Effector CD4-positive, alpha-beta T cell (primary cell): ENCODE data around the gene F8A1.
"Not testable (repeated sequence)": the region's sequence is repeated elsewhere in the genome, so short reads cannot be mapped to it uniquely, and the experiment has no call there.

Experiments used
- DNase-seq: peaks from one replicate; pipeline ENCODE4 v3.0.0-alpha.2; 2020

F8A1 gene

GRCh38 chrX:154886069-154886788 lies at the start of gene F8A1:
Gene F8A1 (plus strand): TSS chrX:154886355. CDS start chrX:154886375, 20 bp downstream.
- DNase-seq = not testable (repeated sequence)

- no peak for DNase-seq
Measured at GRCh38 chrX:154840856-154841255, 45.3 kb upstream of the F8A1 start.

GRCh38 chrX:154850957-154851611 lies 35.1 kb upstream of the F8A1 start:
- no peak for DNase-seq

- no peak for DNase-seq
Measured at GRCh38 chrX:154855256-154855655, 30.9 kb upstream of the F8A1 start.

DNA sequence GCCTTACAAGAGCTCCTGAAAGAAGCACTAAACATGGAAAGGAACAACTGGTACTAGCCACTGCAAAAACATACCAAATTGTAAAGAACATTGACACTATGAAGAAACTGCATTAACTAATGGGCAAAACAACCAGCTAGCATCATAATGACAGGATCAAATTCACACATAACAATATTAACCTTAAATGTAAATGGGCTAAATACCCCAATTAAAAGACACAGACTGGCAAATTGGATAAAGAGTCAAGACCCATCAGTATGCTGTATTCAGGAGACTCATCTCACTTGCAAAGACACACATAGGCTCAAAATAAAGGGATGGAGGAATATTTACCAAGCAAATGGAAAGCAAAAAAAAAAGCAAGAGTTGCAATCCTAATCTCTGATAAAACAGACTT lies 17.6 kb upstream of the F8A1 start:
- DNase-seq = not testable (repeated sequence)

DNA sequence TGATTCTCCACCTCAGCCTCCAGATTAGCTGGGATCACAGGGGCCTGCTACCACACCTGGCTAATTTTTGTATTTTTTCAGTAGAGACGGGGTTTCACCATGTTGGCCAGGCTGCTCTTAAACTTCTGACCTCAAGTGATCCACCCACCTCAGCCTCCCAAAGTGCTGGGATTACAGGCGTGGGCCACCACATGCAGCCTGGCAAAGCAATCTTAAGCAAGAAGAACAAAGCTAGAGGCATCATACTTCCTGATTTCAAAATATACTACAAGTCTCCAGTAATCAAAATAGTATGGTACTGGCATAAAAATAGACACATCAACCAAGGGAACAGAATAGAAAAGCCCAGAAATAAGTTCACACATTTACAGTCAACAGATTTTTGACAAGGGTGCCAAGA lies 12.8 kb upstream of the F8A1 start:
- DNase-seq = no peak

DNA sequence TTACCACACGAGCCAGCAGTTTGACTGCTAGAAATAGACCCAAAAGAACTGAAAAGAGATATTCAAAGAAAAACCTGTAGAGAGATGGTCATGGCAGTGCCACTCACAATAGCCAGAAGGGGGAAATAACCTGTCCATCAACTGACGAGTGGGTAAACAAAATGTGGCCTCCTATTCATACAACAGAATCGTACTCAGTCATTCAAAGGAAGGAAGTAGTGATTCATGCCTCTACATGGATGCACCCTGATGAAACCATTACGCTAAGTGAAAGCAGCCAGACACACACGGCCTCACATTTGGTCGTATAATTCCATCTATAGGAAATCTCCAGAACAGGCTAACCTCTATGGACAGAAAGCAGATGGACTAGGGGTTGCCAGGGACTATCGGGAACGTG lies 2.1 kb upstream of the F8A1 start:
- not testable (repeated sequence) for DNase-seq

- not testable (repeated sequence) for DNase-seq
Measured at GRCh38 chrX:154885057-154885456, 1.1 kb upstream of the F8A1 start.

- DNase-seq = not testable (repeated sequence)
Measured at GRCh38 chrX:154885549-154885948, 606 bp upstream of the F8A1 start.

GRCh38 chrX:154886789-154887221 lies 650 bp downstream of the F8A1 start:
- DNase-seq = not testable (repeated sequence)

- DNase-seq = no peak
Measured at GRCh38 chrX:154890990-154891639, 5.0 kb downstream of the F8A1 start.

GRCh38 chrX:154892296-154892695 lies 6.1 kb downstream of the F8A1 start:
- DNase-seq = no peak

GRCh38 chrX:154900323-154900722 lies 14.2 kb downstream of the F8A1 start:
- no peak for DNase-seq

DNA sequence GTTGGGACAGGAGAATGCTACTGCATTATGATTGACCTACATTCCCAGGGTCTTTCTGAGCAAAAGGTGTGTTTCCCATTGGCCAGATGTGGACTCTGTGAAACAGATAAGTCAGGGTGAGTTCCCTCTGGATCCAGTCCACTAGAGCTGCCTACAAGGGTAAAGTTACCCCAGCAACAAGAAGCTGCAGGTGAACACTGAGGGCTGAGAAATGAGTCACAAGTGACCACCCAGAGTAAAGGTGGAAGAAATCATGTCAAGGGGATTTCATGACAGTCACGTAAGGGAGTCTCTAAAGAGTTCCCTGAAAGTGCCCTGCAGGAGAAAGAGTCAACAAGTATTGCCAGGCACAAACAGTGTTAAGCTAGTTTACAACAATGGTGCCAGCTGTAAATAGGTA lies 16.3 kb downstream of the F8A1 start:
- no peak for DNase-seq

DNA sequence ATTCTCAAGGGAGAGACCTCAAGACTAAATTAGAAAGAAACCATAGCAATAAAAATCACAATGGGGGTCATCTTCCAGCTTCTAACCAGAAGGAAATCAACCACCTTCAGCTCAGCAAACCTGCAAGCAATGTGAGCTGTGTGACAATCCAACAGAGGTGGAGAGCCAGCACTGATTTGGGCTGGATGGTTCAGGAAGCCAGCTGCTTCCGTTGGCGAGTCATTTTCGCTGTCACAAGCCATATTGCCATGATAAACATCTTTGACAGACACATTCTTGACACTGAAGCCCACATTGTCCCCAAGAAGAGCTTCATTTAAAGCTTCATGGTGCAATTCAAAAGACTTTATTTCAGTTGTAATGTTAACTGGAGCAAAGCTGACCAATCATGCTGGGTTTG lies 22.7 kb downstream of the F8A1 start:
- DNase-seq = no peak

DNA sequence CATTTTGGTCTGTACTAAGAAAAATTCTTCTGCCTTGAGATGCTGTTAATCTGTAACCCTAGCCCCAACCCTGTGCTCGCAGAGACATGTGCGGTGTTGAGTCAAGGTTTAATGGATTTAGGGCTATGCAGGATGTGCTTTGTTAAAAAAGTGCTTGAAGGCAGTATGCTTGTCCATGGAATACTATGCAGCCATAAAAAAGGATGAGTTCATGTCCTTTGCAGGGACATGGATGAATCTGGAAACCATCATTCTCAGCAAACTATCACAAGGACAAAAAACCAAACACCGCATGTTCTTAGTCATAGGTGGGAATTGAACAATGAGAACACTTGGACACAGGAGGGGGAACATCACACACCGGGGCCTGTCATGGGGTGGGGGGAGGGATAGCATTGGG lies 23.9 kb downstream of the F8A1 start:
- not testable (repeated sequence) for DNase-seq

- not testable (repeated sequence) for DNase-seq
Measured at GRCh38 chrX:154910528-154910927, 24.4 kb downstream of the F8A1 start.

DNA sequence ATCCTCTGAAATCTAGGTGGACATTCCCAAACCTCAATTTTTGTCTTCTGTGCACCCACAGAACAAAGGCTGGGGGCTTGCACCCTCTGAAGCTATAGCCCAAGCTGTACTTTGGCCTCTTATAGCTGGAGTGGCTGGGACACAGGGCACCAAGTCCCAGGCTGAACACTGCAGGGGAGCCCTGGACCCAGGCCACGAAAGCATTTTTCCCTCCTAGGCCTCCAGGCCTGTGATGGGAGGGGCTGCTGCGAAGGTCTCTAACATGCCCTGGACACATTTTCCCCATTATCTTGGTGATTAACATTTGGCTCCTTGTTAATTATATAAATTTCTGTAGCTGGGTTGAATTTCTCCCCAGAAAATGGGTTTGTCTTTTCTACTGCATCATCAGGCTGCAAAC lies 27.9 kb downstream of the F8A1 start:
- DNase-seq = no peak

GRCh38 chrX:154918060-154918483 lies 31.9 kb downstream of the F8A1 start:
- no peak for DNase-seq

- DNase-seq = not testable (repeated sequence)
Measured at GRCh38 chrX:154924771-154925170, 38.6 kb downstream of the F8A1 start.
